ENCODE results near the gene TMCC3.

The TMCC3 gene

GRCh38 chr12:94676922-94677321, 26.6 kb upstream of the TMCC3 start:
- H3K4me3 ChIP-seq (ENCODE audit: low read depth, low read length), result no peak overlapping the region
- in situ Hi-C loops (cut with HindIII; ENCODE audit: low pct_ligation_motif_present, low sequenced_read_pairs), result no loop called here
- TF ChIP-seq CTCF (IDR thresholded peaks at IDR 0.05; ENCODE audit: low read depth, low read length, missing control alignments), result no peak
- H3K27me3 ChIP-seq (replicated peaks), result no peaks in the 10 kb centered on the region
- DNase-seq, result no peak
- no peak overlapping the region for H3K27ac ChIP-seq
- H3K36me3 ChIP-seq (replicated peaks), result no peaks in the 10 kb centered on the region

- in situ Hi-C loops (cut with HindIII; ENCODE audit: low pct_ligation_motif_present, low sequenced_read_pairs), result no loop called here
- TF ChIP-seq CTCF (IDR thresholded peaks at IDR 0.05; ENCODE audit: low read depth, low read length, missing control alignments), result no peak
- Histone ChIP-seq H3K27me3 (replicated peaks) (no peaks in the 10 kb centered on the region), H3K4me3 (ENCODE audit: low read depth, low read length) (no peak overlapping the region), H3K36me3 (replicated peaks) (no peaks in the 10 kb centered on the region), H3K27ac (no peak overlapping the region)
- no peak for DNase-seq
Measured at GRCh38 chr12:94676031-94676641, 25.8 kb upstream of the TMCC3 start.

- no peak overlapping the region for H3K4me3 ChIP-seq (ENCODE audit: low read depth, low read length)
- DNase-seq, result no peak
Measured at GRCh38 chr12:94674835-94675234, 24.5 kb upstream of the TMCC3 start.

DNA sequence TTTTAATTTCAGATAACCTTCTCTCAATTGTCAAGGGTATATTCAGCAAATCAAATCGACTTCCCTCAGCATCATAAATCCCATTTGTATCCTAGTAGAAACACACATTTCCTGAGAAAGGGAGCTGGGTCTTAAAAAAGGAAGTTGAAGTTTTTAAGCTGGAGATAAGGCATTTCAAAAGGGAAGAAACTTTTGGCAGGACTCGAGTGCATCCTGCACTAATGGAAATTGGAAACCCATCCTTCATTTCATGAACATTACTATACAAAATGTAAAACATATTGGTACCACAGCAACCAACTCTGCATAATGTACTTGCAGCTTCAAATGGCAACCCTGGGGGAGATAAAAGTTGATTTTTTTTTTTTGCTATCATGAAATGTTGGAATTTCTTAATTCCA, 23.7 kb upstream of the TMCC3 start:
- no peak for DNase-seq
- in situ Hi-C loops (cut with HindIII; ENCODE audit: low pct_ligation_motif_present, low sequenced_read_pairs), result no loop called here
- Histone ChIP-seq H3K27ac (no peak overlapping the region), H3K4me3 (ENCODE audit: low read depth, low read length) (no peak overlapping the region), H3K27me3 (replicated peaks) (no peaks in the 10 kb centered on the region), H3K36me3 (replicated peaks) (no peaks in the 10 kb centered on the region)
- no peak for TF ChIP-seq CTCF (IDR thresholded peaks at IDR 0.05; ENCODE audit: low read depth, low read length, missing control alignments)

More at GRCh38 chr12:94674835-94675234, 24.5 kb upstream of the TMCC3 start:
- in situ Hi-C loops (cut with HindIII; ENCODE audit: low pct_ligation_motif_present, low sequenced_read_pairs), result no loop called here
- Histone ChIP-seq H3K36me3 (replicated peaks) (no peaks in the 10 kb centered on the region), H3K27me3 (replicated peaks) (no peaks in the 10 kb centered on the region), H3K27ac (no peak overlapping the region)
- no peak for TF ChIP-seq CTCF (IDR thresholded peaks at IDR 0.05; ENCODE audit: low read depth, low read length, missing control alignments)

- TF ChIP-seq CTCF (IDR thresholded peaks at IDR 0.05; ENCODE audit: low read depth, low read length, missing control alignments), result no peak
- Histone ChIP-seq H3K27ac (no peak overlapping the region), H3K4me3 (ENCODE audit: low read depth, low read length) (no peak overlapping the region), H3K27me3 (replicated peaks) (no peaks in the 10 kb centered on the region), H3K36me3 (replicated peaks) (no peaks in the 10 kb centered on the region)
- in situ Hi-C loops (cut with HindIII; ENCODE audit: low pct_ligation_motif_present, low sequenced_read_pairs), result no loop called here
- no peak for DNase-seq
Measured at GRCh38 chr12:94673496-94673895, 23.1 kb upstream of the TMCC3 start.

- Histone ChIP-seq H3K4me3 (ENCODE audit: low read depth, low read length) (no peak overlapping the region), H3K27me3 (replicated peaks) (no peaks in the 10 kb centered on the region), H3K27ac (no peak overlapping the region), H3K36me3 (replicated peaks) (no peaks in the 10 kb centered on the region)
- no peak for TF ChIP-seq CTCF (IDR thresholded peaks at IDR 0.05; ENCODE audit: low read depth, low read length, missing control alignments)
- no peak for DNase-seq
- in situ Hi-C loops (cut with HindIII; ENCODE audit: low pct_ligation_motif_present, low sequenced_read_pairs), result no loop called here
Measured at GRCh38 chr12:94671917-94672316, 21.6 kb upstream of the TMCC3 start.
